Glutamatergic neuron (in vitro differentiated cells): Measurements from ENCODE around the gene ZNF662. TPM values are rescaled to one million over a fixed set of nuclear protein-coding genes. Genes with fewer than 3 reads are reported as not detected.

Experiments used
- DNase-seq: peaks from one replicate; pipeline ENCODE4 v3.0.0; 2022
- H3K27ac Mint-ChIP-seq: one replicate; pipeline ENCODE4 v1.8.0; 2020; ENCODE audit warnings: mild to moderate bottlenecking, mixed read lengths, inconsistent platforms; ENCODE audit not compliant: unreplicated experiment
- H3K27me3 Mint-ChIP-seq: one replicate; pipeline ENCODE4 v1.8.0; 2020; ENCODE audit warnings: mild to moderate bottlenecking, moderate library complexity, mixed read lengths, inconsistent platforms; ENCODE audit not compliant: unreplicated experiment
- H3K36me3 Mint-ChIP-seq: one replicate; pipeline ENCODE4 v1.8.0; 2020; ENCODE audit warnings: mild to moderate bottlenecking, mixed read lengths, inconsistent platforms; ENCODE audit not compliant: unreplicated experiment
- H3K4me1 Mint-ChIP-seq: one replicate; pipeline ENCODE4 v1.8.0; 2020; ENCODE audit warnings: mild to moderate bottlenecking, low read depth, mixed read lengths, inconsistent platforms; ENCODE audit not compliant: unreplicated experiment
- H3K4me3 Mint-ChIP-seq: one replicate; pipeline ENCODE4 v1.8.0; 2020; ENCODE audit warnings: mild to moderate bottlenecking, mixed read lengths, inconsistent platforms; ENCODE audit not compliant: unreplicated experiment
- H3K9me3 Mint-ChIP-seq: one replicate; pipeline ENCODE4 v1.8.0; 2020; ENCODE audit warnings: mild to moderate bottlenecking, moderate library complexity, mixed read lengths, inconsistent platforms; ENCODE audit not compliant: unreplicated experiment
- total RNA-seq: library from RNA; stranded (reverse); fragmentation: NEBNext Ultra II Directional; extraction: Animal tissue kit (Norgen Biotek cat#: 25700); gene quantifications from one replicate; pipeline ENCODE4 v1.2.1, GENCODE V29; 2021; ENCODE audit not compliant: unreplicated experiment
- TF ChIP-seq, protein P1 (sequence below): fragments of 200-600 bp; sonication (generic); IDR thresholded peaks from one replicate; pipeline ENCODE4 v1.5.0; 2021; ENCODE audit not compliant: partially characterized antibody, unreplicated experiment

Gene ZNF662
- total RNA-seq, 1 donor from 2014 or later: 16.3 TPM

DNA sequence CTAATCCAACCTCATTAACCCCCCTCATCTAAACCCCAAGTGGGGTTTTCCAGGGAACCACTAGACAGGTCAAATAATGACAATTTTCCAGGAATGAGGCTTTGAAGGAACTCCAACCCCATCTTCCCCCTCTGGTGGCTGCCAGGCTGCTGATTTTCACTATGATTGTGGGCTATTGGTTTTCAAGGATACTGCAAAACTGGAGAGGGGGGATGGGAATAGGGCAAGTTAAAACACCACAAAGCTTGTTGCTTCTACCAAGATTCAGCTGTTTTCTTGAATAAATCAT is 10.4 kb upstream of the ZNF662 start:
- DNase-seq: no peak
- Mint-ChIP-seq H3K4me1 (no peaks in the 10 kb centered on the region), H3K4me3 (no peak overlapping the region), H3K27ac (no peak overlapping the region), H3K9me3 (no peaks in the 10 kb centered on the region), H3K27me3 (peaks cover under 1% of the 10 kb centered on the region), H3K36me3 (no peaks in the 10 kb centered on the region)
- TF ChIP-seq, protein P1, sequence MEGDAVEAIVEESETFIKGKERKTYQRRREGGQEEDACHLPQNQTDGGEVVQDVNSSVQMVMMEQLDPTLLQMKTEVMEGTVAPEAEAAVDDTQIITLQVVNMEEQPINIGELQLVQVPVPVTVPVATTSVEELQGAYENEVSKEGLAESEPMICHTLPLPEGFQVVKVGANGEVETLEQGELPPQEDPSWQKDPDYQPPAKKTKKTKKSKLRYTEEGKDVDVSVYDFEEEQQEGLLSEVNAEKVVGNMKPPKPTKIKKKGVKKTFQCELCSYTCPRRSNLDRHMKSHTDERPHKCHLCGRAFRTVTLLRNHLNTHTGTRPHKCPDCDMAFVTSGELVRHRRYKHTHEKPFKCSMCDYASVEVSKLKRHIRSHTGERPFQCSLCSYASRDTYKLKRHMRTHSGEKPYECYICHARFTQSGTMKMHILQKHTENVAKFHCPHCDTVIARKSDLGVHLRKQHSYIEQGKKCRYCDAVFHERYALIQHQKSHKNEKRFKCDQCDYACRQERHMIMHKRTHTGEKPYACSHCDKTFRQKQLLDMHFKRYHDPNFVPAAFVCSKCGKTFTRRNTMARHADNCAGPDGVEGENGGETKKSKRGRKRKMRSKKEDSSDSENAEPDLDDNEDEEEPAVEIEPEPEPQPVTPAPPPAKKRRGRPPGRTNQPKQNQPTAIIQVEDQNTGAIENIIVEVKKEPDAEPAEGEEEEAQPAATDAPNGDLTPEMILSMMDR: no peak

DNA sequence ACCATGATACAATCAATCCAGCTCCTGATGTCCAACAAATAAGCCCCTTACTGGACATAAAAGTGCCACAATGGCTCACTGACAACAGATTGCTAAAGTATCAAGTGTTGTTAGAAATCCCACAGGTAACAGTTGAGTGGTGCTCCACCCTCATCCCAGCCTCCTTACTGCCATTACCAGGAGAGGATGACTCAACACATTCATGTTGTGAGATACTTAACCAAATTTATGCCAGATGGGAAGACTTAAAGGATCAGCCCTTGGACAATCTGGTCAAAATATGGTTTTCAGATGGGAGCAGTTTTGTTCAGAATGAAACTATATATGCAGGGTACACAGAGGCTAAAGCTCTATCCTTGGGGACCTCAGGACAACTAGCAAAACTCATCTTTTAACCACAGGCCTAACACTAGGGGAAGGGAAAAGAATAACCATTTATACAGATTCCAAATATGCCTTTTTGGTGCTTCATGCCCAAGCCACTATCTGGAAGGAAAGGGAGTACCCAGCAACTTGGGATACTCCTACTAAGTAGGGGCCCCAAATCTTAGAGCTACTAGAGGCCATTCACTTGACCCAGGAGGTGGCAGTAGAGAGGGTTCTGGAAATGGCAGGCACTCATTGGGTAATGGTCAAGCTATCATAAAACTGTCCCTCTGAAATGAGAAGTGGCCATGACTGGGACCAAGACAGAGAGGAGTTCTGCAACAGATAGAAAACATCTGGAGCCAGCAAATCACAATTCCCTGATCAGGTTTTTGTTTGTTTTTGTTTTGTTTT is 6.9 kb upstream of the ZNF662 start:
- H3K36me3 Mint-ChIP-seq: no peaks in the 10 kb centered on the region
- H3K4me3 Mint-ChIP-seq: no peak overlapping the region
- DNase-seq: no peak
- H3K27ac Mint-ChIP-seq: no peak overlapping the region
- H3K9me3 Mint-ChIP-seq: no peaks in the 10 kb centered on the region
- peaks cover 2% of the 10 kb centered on the region for H3K27me3 Mint-ChIP-seq
- TF ChIP-seq, protein P1: no peak
- H3K4me1 Mint-ChIP-seq: no peaks in the 10 kb centered on the region

GRCh38 chr3:42900226-42901072 is 5.5 kb upstream of the ZNF662 start:
- Mint-ChIP-seq H3K4me1 (no peaks in the 10 kb centered on the region), H3K4me3 (no peak overlapping the region), H3K27ac (no peak overlapping the region), H3K36me3 (peaks cover 2% of the 10 kb centered on the region), H3K9me3 (no peaks in the 10 kb centered on the region), H3K27me3 (peaks cover 6% of the 10 kb centered on the region)
- TF ChIP-seq, protein P1: no peak
- DNase-seq: no peak

DNA sequence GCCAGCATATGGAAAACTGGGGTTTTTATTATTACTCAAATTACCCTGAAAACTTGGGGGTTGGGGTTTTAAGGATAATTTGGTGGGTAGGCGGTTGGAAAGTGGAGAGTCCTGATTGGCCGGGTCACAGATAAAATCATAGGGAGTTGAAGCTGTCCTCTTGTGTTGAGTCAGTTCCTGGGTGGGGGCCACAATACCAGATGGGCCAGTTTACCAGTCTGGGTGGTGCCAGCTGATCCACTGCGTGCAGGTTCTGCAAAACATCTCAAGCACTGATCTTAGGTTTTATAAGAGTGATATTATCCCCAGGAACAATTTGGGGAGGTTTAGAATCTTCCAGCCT is 4.9 kb upstream of the ZNF662 start:
- no peaks in the 10 kb centered on the region for H3K4me1 Mint-ChIP-seq
- peaks cover 10% of the 10 kb centered on the region for H3K27me3 Mint-ChIP-seq
- H3K4me3 Mint-ChIP-seq: no peak overlapping the region
- H3K27ac Mint-ChIP-seq: no peak overlapping the region
- TF ChIP-seq, protein P1: no peak
- no peak for DNase-seq
- H3K36me3 Mint-ChIP-seq: peaks cover 6% of the 10 kb centered on the region
- peaks cover 2% of the 10 kb centered on the region for H3K9me3 Mint-ChIP-seq

DNA sequence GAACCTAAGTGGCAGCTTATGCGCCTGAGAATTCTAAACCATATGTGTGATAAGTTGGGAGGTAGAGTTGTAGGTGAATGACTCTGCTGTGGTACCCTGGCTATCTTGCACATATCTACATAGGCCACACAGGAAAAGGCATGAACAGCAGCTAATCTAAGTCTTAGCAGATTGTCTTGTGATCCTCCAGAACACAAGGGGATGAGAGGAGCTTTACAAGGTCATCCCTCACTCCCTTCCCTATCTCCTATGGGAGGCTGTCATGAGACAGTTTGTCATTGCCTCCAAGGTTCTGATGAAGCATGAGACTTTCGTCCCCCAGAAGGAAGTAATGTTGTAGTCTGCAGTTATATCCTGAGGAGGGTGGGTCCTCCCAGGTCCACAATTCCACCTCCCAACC is 3.7 kb upstream of the ZNF662 start:
- peaks cover 3% of the 10 kb centered on the region for H3K4me1 Mint-ChIP-seq
- peaks cover 10% of the 10 kb centered on the region for H3K27me3 Mint-ChIP-seq
- TF ChIP-seq, protein P1: no peak
- no peak for DNase-seq
- H3K4me3 Mint-ChIP-seq: no peak overlapping the region
- H3K9me3 Mint-ChIP-seq: peaks cover 4% of the 10 kb centered on the region
- H3K36me3 Mint-ChIP-seq: peaks cover 6% of the 10 kb centered on the region
- H3K27ac Mint-ChIP-seq: no peak overlapping the region
